ENCODE results near the gene EPHB1. TPM values are rescaled to one million over a fixed set of nuclear protein-coding genes. Genes with fewer than 3 reads are reported as not detected.

EPHB1 gene
- total and polyA plus RNA-seq, 4 donors: 0.23 to 1.7 (median 0.52) TPM

GRCh38 chr3:134937256-134938028 is 142.4 kb downstream of the EPHB1 start:
- no peaks in the 10 kb centered on the region for H3K4me1 ChIP-seq (ENCODE audit: control insufficient read depth in 4 of 4, insufficient read depth in 4 of 4, low read length in 3 of 4)
- no peak overlapping the region for H3K4me3 ChIP-seq (ENCODE audit: low read depth in 1 of 3, low read length in 3 of 3)
- 59% methylated on average over 8 of the region's 8 CpGs for WGBS
- H3K27me3 ChIP-seq (ENCODE audit: control insufficient read depth in 4 of 4, insufficient read depth in 4 of 4, low read length in 3 of 4): no peaks in the 10 kb centered on the region
- H3K9me3 ChIP-seq (ENCODE audit: control insufficient read depth in 4 of 4, low read length in 3 of 4): no peaks in the 10 kb centered on the region
- H3K27ac ChIP-seq (ENCODE audit: low read depth in 1 of 2, low read length in 2 of 2): no peak overlapping the region
- DNase-seq (ENCODE audit: low spot score): no peak
- no peak overlapping the region for H3K9ac ChIP-seq (ENCODE audit: low read depth in 1 of 2, low read length in 2 of 2)
- TF ChIP-seq FOXA1 (IDR thresholded peaks at IDR 0.05): no peak
- no peak for TF ChIP-seq ATF3 (IDR thresholded peaks at IDR 0.05)
- TF ChIP-seq HNF4G (IDR thresholded peaks at IDR 0.05): no peak
- no peak for TF ChIP-seq ZBTB33 (IDR thresholded peaks at IDR 0.05)
- TF ChIP-seq EGR1 (IDR thresholded peaks at IDR 0.05; ENCODE audit: low read depth in 2 of 2): no peak
- TF ChIP-seq SP1 (IDR thresholded peaks at IDR 0.05): no peak
- TF ChIP-seq JUND (IDR thresholded peaks at IDR 0.05): no peak
- no peak for TF ChIP-seq FOXA2 (IDR thresholded peaks at IDR 0.05)
- TF ChIP-seq RXRA (IDR thresholded peaks at IDR 0.05): no peak
- TF ChIP-seq GABPA (IDR thresholded peaks at IDR 0.05 in 1 of 2, conservative IDR thresholded peaks at IDR 0.05 in 1 of 2): no peak
- TF ChIP-seq HNF4A (conservative IDR thresholded peaks at IDR 0.05): no peak
- no peaks in the 10 kb centered on the region for H3K36me3 ChIP-seq (ENCODE audit: control insufficient read depth in 4 of 4, insufficient read depth in 3 of 4, low read depth in 1 of 4, low read length in 3 of 4)

- H3K27me3 ChIP-seq (ENCODE audit: control insufficient read depth in 4 of 4, insufficient read depth in 4 of 4, low read length in 3 of 4): no peaks in the 10 kb centered on the region
- 85% methylated on average over 5 of the region's 5 CpGs for WGBS
- H3K36me3 ChIP-seq (ENCODE audit: control insufficient read depth in 4 of 4, insufficient read depth in 3 of 4, low read depth in 1 of 4, low read length in 3 of 4): no peaks in the 10 kb centered on the region
- H3K9ac ChIP-seq (ENCODE audit: low read depth in 1 of 2, low read length in 2 of 2): no peak overlapping the region
- TF ChIP-seq ZBTB33 (IDR thresholded peaks at IDR 0.05) (no peak), GABPA (IDR thresholded peaks at IDR 0.05 in 1 of 2, conservative IDR thresholded peaks at IDR 0.05 in 1 of 2) (no peak)
- no peak overlapping the region for H3K27ac ChIP-seq (ENCODE audit: low read depth in 1 of 2, low read length in 2 of 2)
- no peaks in the 10 kb centered on the region for H3K9me3 ChIP-seq (ENCODE audit: control insufficient read depth in 4 of 4, low read length in 3 of 4)
- no peak for DNase-seq (ENCODE audit: low spot score)
- H3K4me3 ChIP-seq (ENCODE audit: low read depth in 1 of 3, low read length in 3 of 3): no peak overlapping the region
- no peaks in the 10 kb centered on the region for H3K4me1 ChIP-seq (ENCODE audit: control insufficient read depth in 4 of 4, insufficient read depth in 4 of 4, low read length in 3 of 4)
Observed at GRCh38 chr3:134938029-134938525, 143.0 kb downstream of the EPHB1 start.

- H3K36me3 ChIP-seq (ENCODE audit: control insufficient read depth in 4 of 4, insufficient read depth in 3 of 4, low read depth in 1 of 4, low read length in 3 of 4): no peaks in the 10 kb centered on the region
- no peak overlapping the region for H3K9ac ChIP-seq (ENCODE audit: low read depth in 1 of 2, low read length in 2 of 2)
- WGBS: 75% methylated on average over 2 of the region's 2 CpGs
- TF ChIP-seq HNF4A (conservative IDR thresholded peaks at IDR 0.05): no peak
- TF ChIP-seq HNF4G (IDR thresholded peaks at IDR 0.05): no peak
- TF ChIP-seq TAF1 (conservative IDR thresholded peaks at IDR 0.05): no peak
- TF ChIP-seq CTCF (IDR thresholded peaks at IDR 0.05; ENCODE audit: low read depth, low read length, missing input control): no peak
- no peak for TF ChIP-seq RAD21 (IDR thresholded peaks at IDR 0.05)
- no peak for TF ChIP-seq FOXA2 (IDR thresholded peaks at IDR 0.05)
- TF ChIP-seq ATF3 (IDR thresholded peaks at IDR 0.05): no peak
- no peak overlapping the region for H3K27ac ChIP-seq (ENCODE audit: low read depth in 1 of 2, low read length in 2 of 2)
- H3K4me3 ChIP-seq (ENCODE audit: low read depth in 1 of 3, low read length in 3 of 3): no peak overlapping the region
- no peak for DNase-seq (ENCODE audit: low spot score)
- H3K27me3 ChIP-seq (ENCODE audit: control insufficient read depth in 4 of 4, insufficient read depth in 4 of 4, low read length in 3 of 4): no peaks in the 10 kb centered on the region
- H3K4me1 ChIP-seq (ENCODE audit: control insufficient read depth in 4 of 4, insufficient read depth in 4 of 4, low read length in 3 of 4): no peaks in the 10 kb centered on the region
- no peaks in the 10 kb centered on the region for H3K9me3 ChIP-seq (ENCODE audit: control insufficient read depth in 4 of 4, low read length in 3 of 4)
Observed at GRCh38 chr3:134939978-134940377, 144.9 kb downstream of the EPHB1 start.
